Measurements from ENCODE around the gene UNC119. TPM values are rescaled to one million over a fixed set of nuclear protein-coding genes. Genes with fewer than 3 reads are reported as not detected.

Gene UNC119
- total RNA-seq, 1 donor from 2014 or later: 21.9 TPM

DNA sequence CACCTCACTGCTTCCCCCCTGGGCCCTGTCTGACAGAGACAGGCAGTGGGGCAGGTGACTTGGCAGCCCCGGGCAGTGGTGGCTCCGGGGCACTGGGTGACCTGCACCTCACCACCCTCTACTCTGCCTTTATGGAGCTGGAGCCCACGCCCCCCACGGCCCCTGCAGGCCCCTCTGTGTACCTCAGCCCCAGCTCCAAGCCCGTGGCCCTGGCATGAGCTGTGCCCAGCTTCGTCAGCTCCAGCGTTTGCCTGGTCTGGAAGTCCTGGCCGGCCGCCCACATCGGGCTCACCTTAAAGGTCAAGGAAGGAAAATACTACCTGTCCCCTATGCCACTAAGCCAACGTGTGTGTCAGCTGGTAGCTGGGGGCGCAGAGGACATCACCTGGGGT lies 15.2 kb downstream of the UNC119 start:
- TF ChIP-seq, protein P1, sequence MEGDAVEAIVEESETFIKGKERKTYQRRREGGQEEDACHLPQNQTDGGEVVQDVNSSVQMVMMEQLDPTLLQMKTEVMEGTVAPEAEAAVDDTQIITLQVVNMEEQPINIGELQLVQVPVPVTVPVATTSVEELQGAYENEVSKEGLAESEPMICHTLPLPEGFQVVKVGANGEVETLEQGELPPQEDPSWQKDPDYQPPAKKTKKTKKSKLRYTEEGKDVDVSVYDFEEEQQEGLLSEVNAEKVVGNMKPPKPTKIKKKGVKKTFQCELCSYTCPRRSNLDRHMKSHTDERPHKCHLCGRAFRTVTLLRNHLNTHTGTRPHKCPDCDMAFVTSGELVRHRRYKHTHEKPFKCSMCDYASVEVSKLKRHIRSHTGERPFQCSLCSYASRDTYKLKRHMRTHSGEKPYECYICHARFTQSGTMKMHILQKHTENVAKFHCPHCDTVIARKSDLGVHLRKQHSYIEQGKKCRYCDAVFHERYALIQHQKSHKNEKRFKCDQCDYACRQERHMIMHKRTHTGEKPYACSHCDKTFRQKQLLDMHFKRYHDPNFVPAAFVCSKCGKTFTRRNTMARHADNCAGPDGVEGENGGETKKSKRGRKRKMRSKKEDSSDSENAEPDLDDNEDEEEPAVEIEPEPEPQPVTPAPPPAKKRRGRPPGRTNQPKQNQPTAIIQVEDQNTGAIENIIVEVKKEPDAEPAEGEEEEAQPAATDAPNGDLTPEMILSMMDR (IDR thresholded peaks at IDR 0.05; ENCODE audit: insufficient read depth, low read length, severe bottlenecking): no peak
- no peak for FAIRE-seq

DNA sequence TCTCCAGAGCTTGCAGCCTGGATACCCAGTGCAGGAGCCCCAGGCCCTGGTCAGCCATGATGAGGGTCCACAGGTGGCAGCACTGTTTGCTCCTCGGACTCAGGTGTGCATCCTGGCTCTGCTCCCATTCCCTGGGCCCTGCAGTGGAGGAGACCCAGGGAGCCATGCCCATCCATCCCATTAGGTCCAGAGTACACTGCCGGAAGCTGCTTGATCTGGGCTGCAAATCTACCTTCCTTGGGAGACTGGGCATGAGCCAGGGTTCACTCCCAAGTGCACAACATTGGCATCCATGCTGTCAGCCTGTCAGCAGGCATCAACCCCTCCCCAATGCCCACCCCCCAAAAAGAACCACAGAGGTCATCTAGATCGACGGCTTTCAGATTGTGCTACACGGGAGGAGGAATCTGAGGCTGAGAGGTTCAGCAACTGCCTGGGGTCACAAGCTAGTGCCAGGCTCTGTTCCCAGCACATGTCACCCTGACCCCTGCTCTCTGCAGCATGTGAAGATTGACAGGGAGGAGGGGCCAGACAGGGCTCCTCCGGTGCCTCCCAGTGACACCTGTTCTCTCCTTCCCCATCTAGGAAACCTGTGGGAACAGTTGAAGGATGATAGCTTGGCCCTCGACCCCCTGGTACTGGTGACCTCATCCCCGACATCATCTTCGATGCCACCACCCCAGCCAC lies 15.7 kb downstream of the UNC119 start:
- Histone ChIP-seq H3K4me3 (ENCODE audit: low read depth, low read length) (no peak overlapping the region), H3K27me3 (ENCODE audit: control insufficient read depth, insufficient read depth, low read length) (no peaks in the 10 kb centered on the region), H3K36me3 (ENCODE audit: control insufficient read depth, insufficient read depth, low read length) (peaks cover 1% of the 10 kb centered on the region)
- DNase-seq (ENCODE audit: low read depth) (no peak), FAIRE-seq (no peak)
- TF ChIP-seq, protein P1 (IDR thresholded peaks at IDR 0.05; ENCODE audit: insufficient read depth, low read length, severe bottlenecking): no peak

More for the DNA sequence above, 15.2 kb downstream of the UNC119 start:
- DNase-seq (ENCODE audit: low read depth): no peak
- Histone ChIP-seq H3K27me3 (ENCODE audit: control insufficient read depth, insufficient read depth, low read length) (no peaks in the 10 kb centered on the region), H3K36me3 (ENCODE audit: control insufficient read depth, insufficient read depth, low read length) (peaks cover 1% of the 10 kb centered on the region), H3K4me3 (ENCODE audit: low read depth, low read length) (no peak overlapping the region)

DNA sequence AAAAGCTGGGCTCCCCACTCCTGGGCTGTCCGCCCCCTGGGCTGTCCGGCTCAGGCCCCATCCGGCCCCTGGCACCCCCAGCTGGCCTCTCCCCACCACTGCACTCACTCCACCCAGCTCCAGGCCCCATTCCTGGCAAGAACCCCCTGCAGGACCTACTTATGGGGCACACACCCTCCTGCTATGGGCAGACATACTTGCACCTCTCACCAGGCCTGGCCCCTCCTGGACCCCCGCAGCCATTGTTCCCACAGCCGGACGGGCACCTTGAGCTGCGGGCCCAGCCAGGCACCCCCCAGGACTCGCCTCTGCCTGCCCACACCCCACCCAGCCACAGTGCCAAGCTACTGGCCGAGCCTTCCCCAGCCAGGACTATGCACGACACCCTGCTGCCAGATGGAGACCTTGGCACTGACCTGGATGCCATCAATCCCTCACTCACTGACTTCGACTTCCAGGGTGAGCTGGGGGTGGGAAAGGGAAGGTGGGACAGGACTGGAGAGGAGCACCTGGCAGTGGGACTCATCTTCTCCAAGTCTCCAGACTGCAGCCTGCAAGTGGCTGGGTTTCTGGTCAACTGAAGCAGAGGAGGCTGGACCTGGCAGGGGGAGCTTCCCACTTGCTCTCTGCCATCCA lies 17.6 kb downstream of the UNC119 start:
- no peak for DNase-seq (ENCODE audit: low read depth)
- H3K4me3 ChIP-seq (ENCODE audit: low read depth, low read length): no peak overlapping the region
- FAIRE-seq: no peak
- peaks cover 1% of the 10 kb centered on the region for H3K36me3 ChIP-seq (ENCODE audit: control insufficient read depth, insufficient read depth, low read length)
- H3K27me3 ChIP-seq (ENCODE audit: control insufficient read depth, insufficient read depth, low read length): no peaks in the 10 kb centered on the region
- TF ChIP-seq, protein P1 (IDR thresholded peaks at IDR 0.05; ENCODE audit: insufficient read depth, low read length, severe bottlenecking): no peak

DNA sequence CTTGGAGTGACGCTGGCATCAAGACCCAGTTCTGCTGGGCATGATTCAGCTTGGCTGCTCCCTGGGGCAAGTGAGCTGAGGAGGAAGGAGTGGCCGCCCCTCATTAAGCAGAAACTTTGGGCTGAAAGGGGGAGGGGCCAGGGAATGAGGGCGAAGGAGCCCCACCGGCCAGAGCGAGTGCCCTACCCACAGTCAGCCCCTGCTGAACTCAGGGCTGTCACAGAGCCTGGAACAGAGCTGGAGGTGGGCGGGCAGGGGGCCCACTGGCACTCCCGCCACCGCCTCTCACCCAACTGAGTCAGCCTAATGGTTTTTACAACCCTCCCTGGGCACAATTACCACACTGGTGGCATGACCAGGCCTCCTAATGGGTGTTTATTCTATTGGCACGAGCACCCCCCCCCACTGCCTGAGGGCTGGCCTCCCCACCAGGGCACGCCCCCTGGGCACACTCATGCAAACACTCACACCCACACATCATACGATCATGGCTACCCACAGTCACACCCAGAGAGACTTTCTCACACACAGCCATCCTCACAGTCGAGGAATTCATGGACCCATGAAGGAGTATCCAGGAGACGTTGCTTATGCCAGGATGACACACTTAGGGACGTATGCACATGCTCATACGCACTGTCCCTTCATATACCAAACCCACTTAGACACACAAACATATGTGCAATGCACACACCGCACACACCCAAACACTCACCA lies 19.2 kb downstream of the UNC119 start:
- TF ChIP-seq, protein P1 (IDR thresholded peaks at IDR 0.05; ENCODE audit: insufficient read depth, low read length, severe bottlenecking): no peak
- H3K36me3 ChIP-seq (ENCODE audit: control insufficient read depth, insufficient read depth, low read length): peaks cover 1% of the 10 kb centered on the region
- no peaks in the 10 kb centered on the region for H3K27me3 ChIP-seq (ENCODE audit: control insufficient read depth, insufficient read depth, low read length)
- H3K4me3 ChIP-seq (ENCODE audit: low read depth, low read length): no peak overlapping the region
- FAIRE-seq (peak; percentile 98), DNase-seq (ENCODE audit: low read depth) (peak; percentile 76)

DNA sequence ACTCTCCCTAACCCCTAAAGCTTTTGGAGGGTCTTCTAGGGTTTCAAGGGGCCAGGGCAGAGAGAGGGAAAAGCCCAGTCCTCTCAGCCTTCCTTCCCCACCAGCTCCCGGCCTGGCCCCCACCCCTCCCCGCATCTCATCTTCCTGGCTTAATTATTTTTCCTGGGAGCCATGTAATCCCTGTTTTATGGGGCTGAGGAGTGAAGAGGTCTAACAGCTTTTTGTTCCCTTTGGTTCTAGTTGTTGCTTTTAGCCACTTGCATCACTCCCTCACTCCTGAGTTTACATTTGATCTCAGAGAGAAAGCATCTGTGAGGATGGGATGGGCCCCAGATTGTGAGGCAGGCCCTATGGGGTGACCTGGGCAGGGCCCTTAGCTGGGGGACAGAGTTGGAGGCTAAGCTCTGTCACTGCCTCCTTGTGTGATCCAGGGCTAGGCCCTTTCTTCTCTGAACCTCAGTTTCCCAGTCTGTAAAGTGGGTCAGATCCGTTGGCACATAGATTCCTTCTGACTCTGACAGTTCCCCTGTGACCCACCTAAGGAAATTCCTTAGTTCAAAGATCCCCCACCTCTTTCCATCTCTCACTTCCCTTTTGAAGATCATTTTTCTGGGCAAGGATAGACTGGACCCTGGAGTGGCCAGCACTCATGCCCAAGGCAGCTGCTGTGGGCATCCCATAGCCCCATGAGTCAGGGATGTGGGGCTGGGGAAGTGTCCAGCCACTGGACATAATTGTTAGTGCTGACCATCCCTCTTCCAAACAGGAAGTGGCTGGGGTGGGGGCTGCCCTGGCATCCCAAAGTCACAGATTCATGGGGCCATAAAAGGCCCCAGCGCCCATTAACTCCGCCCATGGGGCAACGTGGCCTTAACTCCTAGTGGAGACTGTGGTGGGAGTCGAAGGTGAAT lies 20.1 kb downstream of the UNC119 start:
- FAIRE-seq (no peak), DNase-seq (ENCODE audit: low read depth) (no peak)
- Histone ChIP-seq H3K27me3 (ENCODE audit: control insufficient read depth, insufficient read depth, low read length) (no peaks in the 10 kb centered on the region), H3K4me3 (ENCODE audit: low read depth, low read length) (no peak overlapping the region), H3K36me3 (ENCODE audit: control insufficient read depth, insufficient read depth, low read length) (peaks cover 1% of the 10 kb centered on the region)
- TF ChIP-seq, protein P1 (IDR thresholded peaks at IDR 0.05; ENCODE audit: insufficient read depth, low read length, severe bottlenecking): no peak

Measured in bronchial epithelial cell (primary cell).